ENCODE measurements around the gene RERE. TPM values are rescaled to one million over a fixed set of nuclear protein-coding genes. Genes with fewer than 3 reads are reported as not detected.

Gene RERE
- total and polyA plus RNA-seq, 2 donors (not counting 3 experiments of a cell fraction or from before 2014, with no cell fraction given) = 14.1 to 113 TPM

DNA sequence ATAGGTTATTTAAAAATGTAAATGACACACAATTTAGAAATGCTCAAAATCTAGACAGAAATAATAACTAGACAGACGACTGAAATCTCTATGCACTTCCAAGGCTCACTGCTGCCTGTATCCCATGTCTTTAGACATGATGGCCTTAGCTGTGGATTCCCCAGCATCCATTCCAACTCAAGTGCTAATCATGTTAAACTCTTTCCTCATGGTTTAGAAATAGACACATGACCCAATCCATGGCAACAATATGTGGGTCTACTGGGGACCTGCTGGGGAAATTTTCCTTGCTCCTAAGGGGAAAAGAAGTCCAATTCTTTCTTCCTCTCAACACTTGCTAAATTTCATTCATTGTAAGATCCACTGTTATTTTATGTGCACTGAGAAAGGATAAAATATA, 311.0 kb downstream of the RERE start:
- Histone ChIP-seq H3K79me2 (ENCODE audit: control insufficient read depth, insufficient read depth, low read length) (no peaks in the 10 kb centered on the region), H2AFZ (ENCODE audit: low read depth, low read length) (no peak overlapping the region), H3K27me3 (ENCODE audit: control insufficient read depth in 2 of 2, insufficient read depth in 2 of 2, low read length in 2 of 2) (no peaks in the 10 kb centered on the region), H3K4me1 (ENCODE audit: control insufficient read depth, extremely low read depth, insufficient read depth, low read length) (no peaks in the 10 kb centered on the region), H3K36me3 (ENCODE audit: control insufficient read depth in 2 of 2, extremely low read depth in 1 of 2, insufficient read depth in 2 of 2, low read length in 2 of 2) (peaks cover 0 to 3% of the 10 kb centered on the region in 2 experiments), H4K20me1 (replicated peaks; ENCODE audit: control insufficient read depth, extremely low read depth, insufficient read depth, low read length) (no peaks in the 10 kb centered on the region), H3K9me1 (replicated peaks; ENCODE audit: control insufficient read depth, extremely low read depth, insufficient read depth, low read length) (no peaks in the 10 kb centered on the region), H3K9ac (replicated peaks; ENCODE audit: extremely low read depth, insufficient read depth, low read length) (no peak overlapping the region), H3K4me3 (replicated peaks in 1 of 3; ENCODE audit: insufficient read depth in 1 of 3, low read depth in 1 of 3, low read length in 3 of 3) (no peak overlapping the region), H3K27ac (ENCODE audit: insufficient read depth, low read depth, low read length) (no peak overlapping the region), H3K4me2 (ENCODE audit: insufficient read depth, low read length) (no peak overlapping the region), H3K9me3 (replicated peaks; ENCODE audit: control insufficient read depth, insufficient read depth, low read length) (no peaks in the 10 kb centered on the region)
- no peak for TF ChIP-seq MYC (IDR thresholded peaks at IDR 0.05; ENCODE audit: low read depth, low read length)
- TF ChIP-seq GATA2 (IDR thresholded peaks at IDR 0.05; ENCODE audit: insufficient read depth, insufficient read length, low read depth, low read length) = no peak
- TF ChIP-seq POLR2A (IDR thresholded peaks at IDR 0.05; ENCODE audit: low read depth, low read length) = no peak
- no peak for TF ChIP-seq POLR2AphosphoS5 (IDR thresholded peaks at IDR 0.05; ENCODE audit: insufficient read depth, low read depth, low read length)
- no peak for TF ChIP-seq EZH2 (IDR thresholded peaks at IDR 0.05; ENCODE audit: borderline replicate concordance, low read depth, low read length, severe bottlenecking)
- TF ChIP-seq, protein P1, sequence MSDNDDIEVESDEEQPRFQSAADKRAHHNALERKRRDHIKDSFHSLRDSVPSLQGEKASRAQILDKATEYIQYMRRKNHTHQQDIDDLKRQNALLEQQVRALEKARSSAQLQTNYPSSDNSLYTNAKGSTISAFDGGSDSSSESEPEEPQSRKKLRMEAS (IDR thresholded peaks at IDR 0.05; ENCODE audit: insufficient read depth, insufficient read length) = no peak
- TF ChIP-seq FOS (IDR thresholded peaks at IDR 0.05; ENCODE audit: borderline replicate concordance, insufficient read depth, low read length) = no peak
- no peak for TF ChIP-seq JUN (IDR thresholded peaks at IDR 0.05; ENCODE audit: borderline replicate concordance, insufficient read depth, insufficient read length, low read depth)
- TF ChIP-seq, protein P2, sequence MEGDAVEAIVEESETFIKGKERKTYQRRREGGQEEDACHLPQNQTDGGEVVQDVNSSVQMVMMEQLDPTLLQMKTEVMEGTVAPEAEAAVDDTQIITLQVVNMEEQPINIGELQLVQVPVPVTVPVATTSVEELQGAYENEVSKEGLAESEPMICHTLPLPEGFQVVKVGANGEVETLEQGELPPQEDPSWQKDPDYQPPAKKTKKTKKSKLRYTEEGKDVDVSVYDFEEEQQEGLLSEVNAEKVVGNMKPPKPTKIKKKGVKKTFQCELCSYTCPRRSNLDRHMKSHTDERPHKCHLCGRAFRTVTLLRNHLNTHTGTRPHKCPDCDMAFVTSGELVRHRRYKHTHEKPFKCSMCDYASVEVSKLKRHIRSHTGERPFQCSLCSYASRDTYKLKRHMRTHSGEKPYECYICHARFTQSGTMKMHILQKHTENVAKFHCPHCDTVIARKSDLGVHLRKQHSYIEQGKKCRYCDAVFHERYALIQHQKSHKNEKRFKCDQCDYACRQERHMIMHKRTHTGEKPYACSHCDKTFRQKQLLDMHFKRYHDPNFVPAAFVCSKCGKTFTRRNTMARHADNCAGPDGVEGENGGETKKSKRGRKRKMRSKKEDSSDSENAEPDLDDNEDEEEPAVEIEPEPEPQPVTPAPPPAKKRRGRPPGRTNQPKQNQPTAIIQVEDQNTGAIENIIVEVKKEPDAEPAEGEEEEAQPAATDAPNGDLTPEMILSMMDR (IDR thresholded peaks at IDR 0.05; ENCODE audit: extremely low read depth in 1 of 2, insufficient read depth in 1 of 2, low read depth in 1 of 2, low read length in 2 of 2) = no peak
- CTCF ChIA-PET = no interaction called here
- POLR2A ChIA-PET = interaction anchor here (0.6 kb wide), 1 partner anchor 520 kb away, joined by 4 read pairs; the partner anchor contains the start of gene SLC2A7
- FAIRE-seq (no peak), DNase-seq (ENCODE audit: low read depth, low spot score) (no peak)
- dilution Hi-C loops (cut with MboI; ENCODE audit: extremely low pct_ligation_motif_present, low sequenced_read_pairs) (no loop called here), intact Hi-C loops (cut with micrococcal nuclease) (no loop called here)
- BruUV-seq (replicated peaks) = no TSS peak
